WTC11 (cell line): ENCODE data around the gene FAT3. TPM values are rescaled to one million over a fixed set of nuclear protein-coding genes. Genes with fewer than 3 reads are reported as not detected.

Experiments
- ATAC-seq: fragments of 200-7000 bp; cut with Tn5 transposase; 2 replicates; pipeline ENCODE4 v1.10.0; 2021; ENCODE audit warnings: mild to moderate bottlenecking, moderate library complexity
- CTCF ChIA-PET: fragments of 300-600 bp; sonication (Branson Sonifier 250); formaldehyde crosslinking; loops from one replicate; lab custom pipeline; 2021; ENCODE audit warnings: antibody characterized with exemption; lab: Charles Lee
- POLR2A ChIA-PET: fragments of 350-600 bp; sonication (Branson Sonifier 250); formaldehyde crosslinking; loops from one replicate; lab custom pipeline; 2021; ENCODE audit warnings: antibody characterized with exemption; lab: Charles Lee
- DNase-seq: peaks from one replicate; pipeline ENCODE4 v3.0.0; 2021; ENCODE audit warnings: low spot score
- H3K27ac Mint-ChIP-seq: 2 replicates; pipeline ENCODE4 v1.8.0; 2021; ENCODE audit warnings: mixed read lengths
- H3K27me3 Mint-ChIP-seq: 2 replicates; pipeline ENCODE4 v1.8.0; 2021; ENCODE audit warnings: low read depth, mild to moderate bottlenecking, moderate library complexity, mixed read lengths
- H3K36me3 Mint-ChIP-seq: 2 replicates; pipeline ENCODE4 v1.8.0; 2021; ENCODE audit warnings: mixed read lengths
- H3K4me1 Mint-ChIP-seq: 2 replicates; pipeline ENCODE4 v1.8.0; 2022; ENCODE audit warnings: mixed read lengths
- H3K4me3 Mint-ChIP-seq: 2 replicates; pipeline ENCODE4 v1.8.0; 2021; ENCODE audit warnings: mild to moderate bottlenecking, moderate library complexity, mixed read lengths
- H3K9me3 Mint-ChIP-seq: 2 replicates; pipeline ENCODE4 v1.8.0; 2021; ENCODE audit warnings: mixed read lengths
- CBFB ChIP-seq: sonication (generic); formaldehyde crosslinking; IDR thresholded peaks from 2 replicates; pipeline ENCODE4 v1.8.1; 2022; ENCODE audit warnings: mild to moderate bottlenecking, low read depth, missing genetic modification reagents
- CREB1 ChIP-seq: sonication (generic); formaldehyde crosslinking; IDR thresholded peaks from 2 replicates; pipeline ENCODE4 v1.8.0; 2023; ENCODE audit warnings: mild to moderate bottlenecking, missing genetic modification reagents
- ESRRA ChIP-seq: sonication (generic); formaldehyde crosslinking; IDR thresholded peaks from 2 replicates; pipeline ENCODE4 v1.8.1; 2022; ENCODE audit warnings: mild to moderate bottlenecking, missing genetic modification reagents, borderline replicate concordance
- ETV6 ChIP-seq: sonication (generic); formaldehyde crosslinking; IDR thresholded peaks from 2 replicates; pipeline ENCODE4 v1.8.1; 2022; ENCODE audit warnings: mild to moderate bottlenecking, missing genetic modification reagents
- HMGA2 ChIP-seq: fragments of 250-450 bp; sonication (Bioruptor Pico); IDR thresholded peaks from 2 replicates; pipeline ENCODE4 v1.4.0; 2021; ENCODE audit warnings: mild to moderate bottlenecking, moderate library complexity
- JUN ChIP-seq: sonication (generic); formaldehyde crosslinking; IDR thresholded peaks from 2 replicates; pipeline ENCODE4 v1.8.0; 2023; ENCODE audit warnings: mild to moderate bottlenecking, missing genetic modification reagents
- MYBL2 ChIP-seq: sonication (generic); formaldehyde crosslinking; IDR thresholded peaks from 2 replicates; pipeline ENCODE4 v1.8.1; 2023; ENCODE audit warnings: mild to moderate bottlenecking, moderate library complexity, missing genetic modification reagents
- NR3C1 ChIP-seq: sonication (generic); formaldehyde crosslinking; conservative IDR thresholded peaks from 2 replicates; pipeline ENCODE4 v1.8.1; 2023; ENCODE audit warnings: low read depth, mild to moderate bottlenecking, missing genetic modification reagents
- SMAD4 ChIP-seq: sonication (generic); formaldehyde crosslinking; IDR thresholded peaks from 2 replicates; pipeline ENCODE4 v1.8.0; 2022; ENCODE audit warnings: mild to moderate bottlenecking, missing genetic modification reagents
- SOX15 ChIP-seq: fragments of 250-450 bp; sonication (Bioruptor Pico); IDR thresholded peaks from 2 replicates; pipeline ENCODE4 v1.9.0; 2021; ENCODE audit warnings: mild to moderate bottlenecking
- TCF7 ChIP-seq: sonication (generic); formaldehyde crosslinking; IDR thresholded peaks from 2 replicates; pipeline ENCODE4 v1.8.0; 2022; ENCODE audit warnings: mild to moderate bottlenecking, low read depth, missing genetic modification reagents, moderate library complexity
- ZNF219 ChIP-seq: sonication (generic); formaldehyde crosslinking; IDR thresholded peaks from 2 replicates; pipeline ENCODE4 v1.8.0; 2023; ENCODE audit warnings: missing genetic modification reagents, mild to moderate bottlenecking, borderline replicate concordance
- ZNF671 ChIP-seq: fragments of 250-450 bp; sonication (Bioruptor Pico); IDR thresholded peaks from 2 replicates; pipeline ENCODE4 v1.8.0; 2021; ENCODE audit warnings: mild to moderate bottlenecking
- total RNA-seq: library from RNA; stranded (reverse); gene quantifications from 3 replicates; pipeline ENCODE4 v1.2.3, GENCODE V29; 2021
- TF ChIP-seq, protein P1 (sequence below): sonication (generic); formaldehyde crosslinking; IDR thresholded peaks from 2 replicates; pipeline ENCODE4 v1.8.1; 2023; ENCODE audit warnings: mild to moderate bottlenecking, missing genetic modification reagents
- TF ChIP-seq, protein P2 (sequence below): sonication (generic); formaldehyde crosslinking; IDR thresholded peaks from 2 replicates; pipeline ENCODE4 v1.8.0; 2023; ENCODE audit warnings: missing genetic modification reagents
- TF ChIP-seq, protein P3 (sequence below): sonication (generic); formaldehyde crosslinking; IDR thresholded peaks from 2 replicates; pipeline ENCODE4 v1.8.1; 2022; ENCODE audit warnings: mild to moderate bottlenecking, moderate library complexity, missing genetic modification reagents
- TF ChIP-seq, protein P4 (sequence below): fragments of 250-450 bp; sonication (Bioruptor Pico); IDR thresholded peaks from 2 replicates; pipeline ENCODE4 v2.1.2; 2022; ENCODE audit warnings: mild to moderate bottlenecking, moderate library complexity
- TF ChIP-seq, protein P5 (sequence below): fragments of 200-600 bp; IDR thresholded peaks from 2 replicates; pipeline ENCODE4 v1.8.0; 2022; ENCODE audit warnings: antibody characterized with exemption
- TF ChIP-seq, protein P6 (sequence below): sonication (generic); formaldehyde crosslinking; IDR thresholded peaks from 2 replicates; pipeline ENCODE4 v1.8.1; 2022; ENCODE audit warnings: low read depth, mild to moderate bottlenecking, moderate library complexity, missing genetic modification reagents, borderline replicate concordance
- TF ChIP-seq, protein P7 (sequence below): sonication (generic); formaldehyde crosslinking; IDR thresholded peaks from 2 replicates; pipeline ENCODE4 v1.8.0; 2023; ENCODE audit warnings: missing genetic modification reagents, mild to moderate bottlenecking, borderline replicate concordance

FAT3 gene
- total RNA-seq, 1 experiment from 2014 or later, result 30.9 TPM

DNA sequence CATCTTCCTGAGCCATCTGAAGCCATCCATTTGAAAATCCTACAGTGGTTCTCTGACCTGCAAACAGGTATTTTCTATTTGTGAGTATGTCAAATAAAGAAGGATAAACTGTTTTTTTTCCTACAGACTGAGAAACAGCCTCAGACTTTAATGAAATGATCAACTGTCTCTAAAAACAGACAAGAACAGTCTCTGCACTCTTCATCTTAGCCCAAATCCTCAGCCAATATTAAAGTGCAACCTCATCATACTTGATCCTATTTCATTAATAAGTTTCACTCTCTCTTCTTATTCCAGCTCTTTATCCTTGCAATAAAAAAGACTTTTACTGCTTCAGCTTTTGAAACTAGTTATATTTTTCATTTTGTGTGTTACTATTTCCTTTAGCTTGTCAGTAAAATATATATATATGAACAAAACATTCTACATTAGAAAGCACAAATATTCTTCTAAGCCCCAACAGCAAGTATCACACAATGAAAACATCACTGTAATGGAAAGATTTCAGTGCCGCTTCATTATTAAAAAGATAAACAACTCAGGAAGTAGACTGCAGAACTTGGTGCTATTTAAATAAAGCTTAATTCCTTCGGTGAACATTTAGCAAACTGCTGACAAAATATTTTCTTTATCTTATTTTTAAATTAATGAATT, 45.5 kb upstream of the FAT3 start:
- no peak for ATAC-seq
- H3K27me3 Mint-ChIP-seq, result no peaks in the 10 kb centered on the region; the same call in none of the 2 replicates
- CTCF ChIA-PET, result no interaction called here

More for the DNA sequence above, 45.5 kb upstream of the FAT3 start:
- H3K36me3 Mint-ChIP-seq, result peaks cover 4% of the 10 kb centered on the region; the same call in 1 of the 2 replicates
- peaks cover 17% of the 10 kb centered on the region for H3K4me1 Mint-ChIP-seq
- no peak overlapping the region for H3K27ac Mint-ChIP-seq
- H3K4me3 Mint-ChIP-seq, result no peak overlapping the region
- TF ChIP-seq, protein P1, sequence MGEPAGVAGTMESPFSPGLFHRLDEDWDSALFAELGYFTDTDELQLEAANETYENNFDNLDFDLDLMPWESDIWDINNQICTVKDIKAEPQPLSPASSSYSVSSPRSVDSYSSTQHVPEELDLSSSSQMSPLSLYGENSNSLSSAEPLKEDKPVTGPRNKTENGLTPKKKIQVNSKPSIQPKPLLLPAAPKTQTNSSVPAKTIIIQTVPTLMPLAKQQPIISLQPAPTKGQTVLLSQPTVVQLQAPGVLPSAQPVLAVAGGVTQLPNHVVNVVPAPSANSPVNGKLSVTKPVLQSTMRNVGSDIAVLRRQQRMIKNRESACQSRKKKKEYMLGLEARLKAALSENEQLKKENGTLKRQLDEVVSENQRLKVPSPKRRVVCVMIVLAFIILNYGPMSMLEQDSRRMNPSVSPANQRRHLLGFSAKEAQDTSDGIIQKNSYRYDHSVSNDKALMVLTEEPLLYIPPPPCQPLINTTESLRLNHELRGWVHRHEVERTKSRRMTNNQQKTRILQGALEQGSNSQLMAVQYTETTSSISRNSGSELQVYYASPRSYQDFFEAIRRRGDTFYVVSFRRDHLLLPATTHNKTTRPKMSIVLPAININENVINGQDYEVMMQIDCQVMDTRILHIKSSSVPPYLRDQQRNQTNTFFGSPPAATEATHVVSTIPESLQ (CRISPR knock-in tag), result no peak
- TF ChIP-seq ESRRA (CRISPR knock-in tag), result no peak
- TF ChIP-seq, protein P2, sequence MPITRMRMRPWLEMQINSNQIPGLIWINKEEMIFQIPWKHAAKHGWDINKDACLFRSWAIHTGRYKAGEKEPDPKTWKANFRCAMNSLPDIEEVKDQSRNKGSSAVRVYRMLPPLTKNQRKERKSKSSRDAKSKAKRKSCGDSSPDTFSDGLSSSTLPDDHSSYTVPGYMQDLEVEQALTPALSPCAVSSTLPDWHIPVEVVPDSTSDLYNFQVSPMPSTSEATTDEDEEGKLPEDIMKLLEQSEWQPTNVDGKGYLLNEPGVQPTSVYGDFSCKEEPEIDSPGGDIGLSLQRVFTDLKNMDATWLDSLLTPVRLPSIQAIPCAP, result no peak
- no peak for TF ChIP-seq CREB1 (CRISPR knock-in tag)
- TF ChIP-seq NR3C1 (CRISPR knock-in tag), result no peak
- TF ChIP-seq HMGA2 (CRISPR knock-in tag), result no peak
- no peak for TF ChIP-seq JUN (CRISPR knock-in tag)
- no peak for TF ChIP-seq SOX15 (CRISPR knock-in tag)
- TF ChIP-seq, protein P3, sequence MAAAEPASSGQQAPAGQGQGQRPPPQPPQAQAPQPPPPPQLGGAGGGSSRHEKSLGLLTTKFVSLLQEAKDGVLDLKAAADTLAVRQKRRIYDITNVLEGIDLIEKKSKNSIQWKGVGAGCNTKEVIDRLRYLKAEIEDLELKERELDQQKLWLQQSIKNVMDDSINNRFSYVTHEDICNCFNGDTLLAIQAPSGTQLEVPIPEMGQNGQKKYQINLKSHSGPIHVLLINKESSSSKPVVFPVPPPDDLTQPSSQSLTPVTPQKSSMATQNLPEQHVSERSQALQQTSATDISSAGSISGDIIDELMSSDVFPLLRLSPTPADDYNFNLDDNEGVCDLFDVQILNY (CRISPR knock-in tag), result no peak
- no peak for TF ChIP-seq ETV6 (CRISPR knock-in tag)
- TF ChIP-seq, protein P4, sequence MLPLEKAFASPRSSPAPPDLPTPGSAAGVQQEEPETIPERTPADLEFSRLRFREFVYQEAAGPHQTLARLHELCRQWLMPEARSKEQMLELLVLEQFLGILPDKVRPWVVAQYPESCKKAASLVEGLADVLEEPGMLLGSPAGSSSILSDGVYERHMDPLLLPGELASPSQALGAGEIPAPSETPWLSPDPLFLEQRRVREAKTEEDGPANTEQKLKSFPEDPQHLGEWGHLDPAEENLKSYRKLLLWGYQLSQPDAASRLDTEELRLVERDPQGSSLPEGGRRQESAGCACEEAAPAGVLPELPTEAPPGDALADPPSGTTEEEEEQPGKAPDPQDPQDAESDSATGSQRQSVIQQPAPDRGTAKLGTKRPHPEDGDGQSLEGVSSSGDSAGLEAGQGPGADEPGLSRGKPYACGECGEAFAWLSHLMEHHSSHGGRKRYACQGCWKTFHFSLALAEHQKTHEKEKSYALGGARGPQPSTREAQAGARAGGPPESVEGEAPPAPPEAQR (CRISPR knock-in tag), result no peak
- TF ChIP-seq, protein P5, sequence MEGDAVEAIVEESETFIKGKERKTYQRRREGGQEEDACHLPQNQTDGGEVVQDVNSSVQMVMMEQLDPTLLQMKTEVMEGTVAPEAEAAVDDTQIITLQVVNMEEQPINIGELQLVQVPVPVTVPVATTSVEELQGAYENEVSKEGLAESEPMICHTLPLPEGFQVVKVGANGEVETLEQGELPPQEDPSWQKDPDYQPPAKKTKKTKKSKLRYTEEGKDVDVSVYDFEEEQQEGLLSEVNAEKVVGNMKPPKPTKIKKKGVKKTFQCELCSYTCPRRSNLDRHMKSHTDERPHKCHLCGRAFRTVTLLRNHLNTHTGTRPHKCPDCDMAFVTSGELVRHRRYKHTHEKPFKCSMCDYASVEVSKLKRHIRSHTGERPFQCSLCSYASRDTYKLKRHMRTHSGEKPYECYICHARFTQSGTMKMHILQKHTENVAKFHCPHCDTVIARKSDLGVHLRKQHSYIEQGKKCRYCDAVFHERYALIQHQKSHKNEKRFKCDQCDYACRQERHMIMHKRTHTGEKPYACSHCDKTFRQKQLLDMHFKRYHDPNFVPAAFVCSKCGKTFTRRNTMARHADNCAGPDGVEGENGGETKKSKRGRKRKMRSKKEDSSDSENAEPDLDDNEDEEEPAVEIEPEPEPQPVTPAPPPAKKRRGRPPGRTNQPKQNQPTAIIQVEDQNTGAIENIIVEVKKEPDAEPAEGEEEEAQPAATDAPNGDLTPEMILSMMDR, result no peak
- TF ChIP-seq, protein P6, sequence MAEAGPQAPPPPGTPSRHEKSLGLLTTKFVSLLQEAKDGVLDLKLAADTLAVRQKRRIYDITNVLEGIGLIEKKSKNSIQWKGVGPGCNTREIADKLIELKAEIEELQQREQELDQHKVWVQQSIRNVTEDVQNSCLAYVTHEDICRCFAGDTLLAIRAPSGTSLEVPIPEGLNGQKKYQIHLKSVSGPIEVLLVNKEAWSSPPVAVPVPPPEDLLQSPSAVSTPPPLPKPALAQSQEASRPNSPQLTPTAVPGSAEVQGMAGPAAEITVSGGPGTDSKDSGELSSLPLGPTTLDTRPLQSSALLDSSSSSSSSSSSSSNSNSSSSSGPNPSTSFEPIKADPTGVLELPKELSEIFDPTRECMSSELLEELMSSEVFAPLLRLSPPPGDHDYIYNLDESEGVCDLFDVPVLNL (CRISPR knock-in tag), result no peak
- TF ChIP-seq TCF7, result no peak
- TF ChIP-seq CBFB (CRISPR knock-in tag), result no peak
- TF ChIP-seq ZNF671 (CRISPR knock-in tag), result no peak
- TF ChIP-seq ZNF219 (CRISPR knock-in tag), result no peak
- TF ChIP-seq SMAD4, result no peak
- TF ChIP-seq MYBL2 (CRISPR knock-in tag), result no peak
- TF ChIP-seq, protein P7, sequence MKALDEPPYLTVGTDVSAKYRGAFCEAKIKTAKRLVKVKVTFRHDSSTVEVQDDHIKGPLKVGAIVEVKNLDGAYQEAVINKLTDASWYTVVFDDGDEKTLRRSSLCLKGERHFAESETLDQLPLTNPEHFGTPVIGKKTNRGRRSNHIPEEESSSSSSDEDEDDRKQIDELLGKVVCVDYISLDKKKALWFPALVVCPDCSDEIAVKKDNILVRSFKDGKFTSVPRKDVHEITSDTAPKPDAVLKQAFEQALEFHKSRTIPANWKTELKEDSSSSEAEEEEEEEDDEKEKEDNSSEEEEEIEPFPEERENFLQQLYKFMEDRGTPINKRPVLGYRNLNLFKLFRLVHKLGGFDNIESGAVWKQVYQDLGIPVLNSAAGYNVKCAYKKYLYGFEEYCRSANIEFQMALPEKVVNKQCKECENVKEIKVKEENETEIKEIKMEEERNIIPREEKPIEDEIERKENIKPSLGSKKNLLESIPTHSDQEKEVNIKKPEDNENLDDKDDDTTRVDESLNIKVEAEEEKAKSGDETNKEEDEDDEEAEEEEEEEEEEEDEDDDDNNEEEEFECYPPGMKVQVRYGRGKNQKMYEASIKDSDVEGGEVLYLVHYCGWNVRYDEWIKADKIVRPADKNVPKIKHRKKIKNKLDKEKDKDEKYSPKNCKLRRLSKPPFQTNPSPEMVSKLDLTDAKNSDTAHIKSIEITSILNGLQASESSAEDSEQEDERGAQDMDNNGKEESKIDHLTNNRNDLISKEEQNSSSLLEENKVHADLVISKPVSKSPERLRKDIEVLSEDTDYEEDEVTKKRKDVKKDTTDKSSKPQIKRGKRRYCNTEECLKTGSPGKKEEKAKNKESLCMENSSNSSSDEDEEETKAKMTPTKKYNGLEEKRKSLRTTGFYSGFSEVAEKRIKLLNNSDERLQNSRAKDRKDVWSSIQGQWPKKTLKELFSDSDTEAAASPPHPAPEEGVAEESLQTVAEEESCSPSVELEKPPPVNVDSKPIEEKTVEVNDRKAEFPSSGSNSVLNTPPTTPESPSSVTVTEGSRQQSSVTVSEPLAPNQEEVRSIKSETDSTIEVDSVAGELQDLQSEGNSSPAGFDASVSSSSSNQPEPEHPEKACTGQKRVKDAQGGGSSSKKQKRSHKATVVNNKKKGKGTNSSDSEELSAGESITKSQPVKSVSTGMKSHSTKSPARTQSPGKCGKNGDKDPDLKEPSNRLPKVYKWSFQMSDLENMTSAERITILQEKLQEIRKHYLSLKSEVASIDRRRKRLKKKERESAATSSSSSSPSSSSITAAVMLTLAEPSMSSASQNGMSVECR, result no peak
- POLR2A ChIA-PET, result no interaction called here
- peaks cover 4% of the 10 kb centered on the region for H3K9me3 Mint-ChIP-seq
- no peak for DNase-seq
